ENCODE results near the gene TCF4. TPM values are rescaled to one million over a fixed set of nuclear protein-coding genes. Genes with fewer than 3 reads are reported as not detected.
A peak's percentile ranks its signal among the peaks of the same experiment; 100 is the strongest.

Gene TCF4
- polyA plus RNA-seq: 1 to 10 TPM; 3.7 to 4.8 TPM

DNA sequence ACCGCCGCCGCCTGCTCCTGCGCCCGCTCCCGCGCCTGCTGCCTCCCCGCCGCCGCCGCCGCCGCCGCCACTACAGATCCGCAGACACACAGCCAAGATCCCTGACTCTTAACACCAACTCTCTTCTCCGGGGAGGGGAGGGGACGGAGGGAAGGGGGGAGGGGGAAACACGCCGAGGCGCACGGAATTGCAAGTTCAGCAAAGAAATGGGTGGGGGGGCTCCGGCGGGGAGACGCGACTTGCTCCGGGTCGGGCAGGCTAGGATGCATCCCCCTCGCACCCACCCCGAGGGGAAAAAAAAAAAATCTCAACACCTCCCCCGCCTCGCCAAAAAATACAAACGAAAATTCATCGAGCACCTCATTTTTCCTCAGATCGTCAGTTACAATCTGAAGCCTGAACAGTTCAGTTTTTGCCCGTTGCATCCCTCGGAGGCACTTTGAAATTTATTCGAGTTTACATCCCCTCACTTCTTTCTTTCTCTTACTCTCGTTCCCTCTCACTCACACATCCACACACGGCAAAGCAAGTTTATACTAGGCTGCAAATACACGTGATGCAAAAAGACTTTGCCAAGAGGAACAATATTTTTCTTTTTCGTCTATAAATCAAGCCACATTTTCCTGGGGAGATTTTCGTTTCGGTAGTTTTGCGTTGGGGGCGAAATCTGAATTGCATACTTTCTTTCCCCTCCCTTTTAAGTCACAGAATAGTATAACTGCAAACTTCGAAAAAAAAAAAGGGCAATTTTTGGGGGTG lies at the start of gene TCF4:
Gene TCF4, minus strand, starts transcription at position 82 of the 759 bp plus-strand sequence. CDS start 1,076 bp downstream, outside the sequence.
- Histone ChIP-seq H3K36me3 (ENCODE audit: control insufficient read depth in 2 of 2, insufficient read depth in 2 of 2, low read length in 1 of 2) (no peaks in the 10 kb centered on the region), H3K4me1 (ENCODE audit: control insufficient read depth in 2 of 2, insufficient read depth in 2 of 2, low read length in 1 of 2) (no peaks in the 10 kb centered on the region), H3K27ac (ENCODE audit: low read depth in 2 of 2, low read length in 1 of 2) (peak within 1 kb of the TSS; percentile 86 to 89), H3K4me3 (ENCODE audit: low read depth in 1 of 2, low read length in 2 of 2) (peak within 1 kb of the TSS; percentile 72 to 98), H3K9me3 (ENCODE audit: control insufficient read depth in 2 of 2, insufficient read depth in 1 of 2, low read depth in 1 of 2, low read length in 1 of 2) (no peaks in the 10 kb centered on the region), H3K27me3 (ENCODE audit: control insufficient read depth in 1 of 2, insufficient read depth in 2 of 2, low read length in 2 of 2) (no peaks in the 10 kb centered on the region)
- WGBS, 2 donors: 1% methylated on average over 22 to 46 of the region's 46 CpGs

DNA sequence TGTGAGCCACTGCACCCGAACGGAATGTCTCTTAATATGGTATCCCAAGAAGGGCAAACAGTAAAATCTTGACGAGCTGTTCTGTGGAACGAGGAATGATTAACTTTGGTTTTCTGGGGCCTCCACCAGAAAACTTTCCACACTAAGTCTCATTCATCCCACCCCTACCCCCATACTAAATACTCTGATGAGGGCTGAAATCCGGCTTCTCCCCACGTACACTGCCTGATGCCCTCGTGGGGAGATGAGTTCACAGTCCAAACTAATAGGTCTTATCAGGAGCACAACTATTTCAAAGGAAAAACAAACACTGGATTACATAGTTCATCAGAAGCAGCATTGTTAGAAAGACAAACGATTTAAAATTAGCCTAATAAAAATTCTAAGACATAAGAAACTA lies 49.2 kb upstream of the TCF4 start:
- H3K27me3 ChIP-seq (ENCODE audit: control insufficient read depth in 1 of 2, insufficient read depth in 2 of 2, low read length in 2 of 2): no peaks in the 10 kb centered on the region
- H3K36me3 ChIP-seq (ENCODE audit: control insufficient read depth in 2 of 2, insufficient read depth in 2 of 2, low read length in 1 of 2): no peaks in the 10 kb centered on the region
- H3K9me3 ChIP-seq (ENCODE audit: control insufficient read depth in 2 of 2, insufficient read depth in 1 of 2, low read depth in 1 of 2, low read length in 1 of 2): no peaks in the 10 kb centered on the region
- H3K4me3 ChIP-seq (ENCODE audit: low read depth in 1 of 2, low read length in 2 of 2): no peak overlapping the region
- H3K27ac ChIP-seq (ENCODE audit: low read depth in 2 of 2, low read length in 1 of 2): no peak overlapping the region
- WGBS, 2 donors: 62 to 76% methylated on average over 8 of the region's 8 CpGs
- H3K4me1 ChIP-seq (ENCODE audit: control insufficient read depth in 2 of 2, insufficient read depth in 2 of 2, low read length in 1 of 2): no peaks in the 10 kb centered on the region

GRCh38 chr18:55635439-55635838 lies 47.4 kb upstream of the TCF4 start:
- Histone ChIP-seq H3K36me3 (ENCODE audit: control insufficient read depth in 2 of 2, insufficient read depth in 2 of 2, low read length in 1 of 2) (no peaks in the 10 kb centered on the region), H3K9me3 (ENCODE audit: control insufficient read depth in 2 of 2, insufficient read depth in 1 of 2, low read depth in 1 of 2, low read length in 1 of 2) (no peaks in the 10 kb centered on the region), H3K27me3 (ENCODE audit: control insufficient read depth in 1 of 2, insufficient read depth in 2 of 2, low read length in 2 of 2) (no peaks in the 10 kb centered on the region), H3K4me1 (ENCODE audit: control insufficient read depth in 2 of 2, insufficient read depth in 2 of 2, low read length in 1 of 2) (no peaks in the 10 kb centered on the region), H3K4me3 (ENCODE audit: low read depth in 1 of 2, low read length in 2 of 2) (no peak overlapping the region), H3K27ac (ENCODE audit: low read depth in 2 of 2, low read length in 1 of 2) (no peak overlapping the region)
- WGBS, 2 donors: 38 to 45% methylated on average over 2 of the region's 2 CpGs

DNA sequence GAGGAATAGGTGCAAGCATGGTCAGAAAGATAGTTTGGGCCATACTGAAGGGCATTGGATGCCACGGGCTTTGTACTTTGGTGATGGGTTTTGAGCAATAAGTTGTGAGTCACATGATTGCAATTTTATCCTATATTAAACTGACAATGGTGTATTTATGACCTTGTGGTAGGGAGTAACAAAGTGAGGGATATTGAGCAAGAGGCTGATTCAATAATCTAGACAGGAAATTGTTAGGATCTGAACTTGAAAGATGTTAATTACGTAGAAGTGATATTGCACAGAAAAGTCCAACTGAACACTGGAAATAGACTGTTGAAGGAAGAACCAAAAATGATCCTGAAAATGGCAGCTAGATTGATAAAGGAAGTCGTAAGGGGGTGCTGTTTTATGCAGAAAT lies 46.6 kb upstream of the TCF4 start:
- no peaks in the 10 kb centered on the region for H3K9me3 ChIP-seq (ENCODE audit: control insufficient read depth in 2 of 2, insufficient read depth in 1 of 2, low read depth in 1 of 2, low read length in 1 of 2)
- WGBS, 2 donors: 59 to 63% methylated on average over 3 of the region's 3 CpGs
- no peak overlapping the region for H3K27ac ChIP-seq (ENCODE audit: low read depth in 2 of 2, low read length in 1 of 2)
- no peak overlapping the region for H3K4me3 ChIP-seq (ENCODE audit: low read depth in 1 of 2, low read length in 2 of 2)
- no peaks in the 10 kb centered on the region for H3K4me1 ChIP-seq (ENCODE audit: control insufficient read depth in 2 of 2, insufficient read depth in 2 of 2, low read length in 1 of 2)
- H3K27me3 ChIP-seq (ENCODE audit: control insufficient read depth in 1 of 2, insufficient read depth in 2 of 2, low read length in 2 of 2): no peaks in the 10 kb centered on the region
- no peaks in the 10 kb centered on the region for H3K36me3 ChIP-seq (ENCODE audit: control insufficient read depth in 2 of 2, insufficient read depth in 2 of 2, low read length in 1 of 2)

GRCh38 chr18:55633032-55633431 lies 45.0 kb upstream of the TCF4 start:
- no peaks in the 10 kb centered on the region for H3K36me3 ChIP-seq (ENCODE audit: control insufficient read depth in 2 of 2, insufficient read depth in 2 of 2, low read length in 1 of 2)
- WGBS, 2 donors: 47 to 50% methylated on average over 2 of the region's 2 CpGs
- no peaks in the 10 kb centered on the region for H3K9me3 ChIP-seq (ENCODE audit: control insufficient read depth in 2 of 2, insufficient read depth in 1 of 2, low read depth in 1 of 2, low read length in 1 of 2)
- H3K27ac ChIP-seq (ENCODE audit: low read depth in 2 of 2, low read length in 1 of 2): peak overlapping the region; percentile 47 to 67
- H3K27me3 ChIP-seq (ENCODE audit: control insufficient read depth in 1 of 2, insufficient read depth in 2 of 2, low read length in 2 of 2): no peaks in the 10 kb centered on the region
- no peak overlapping the region for H3K4me3 ChIP-seq (ENCODE audit: low read depth in 1 of 2, low read length in 2 of 2)
- H3K4me1 ChIP-seq (ENCODE audit: control insufficient read depth in 2 of 2, insufficient read depth in 2 of 2, low read length in 1 of 2): no peaks in the 10 kb centered on the region

DNA sequence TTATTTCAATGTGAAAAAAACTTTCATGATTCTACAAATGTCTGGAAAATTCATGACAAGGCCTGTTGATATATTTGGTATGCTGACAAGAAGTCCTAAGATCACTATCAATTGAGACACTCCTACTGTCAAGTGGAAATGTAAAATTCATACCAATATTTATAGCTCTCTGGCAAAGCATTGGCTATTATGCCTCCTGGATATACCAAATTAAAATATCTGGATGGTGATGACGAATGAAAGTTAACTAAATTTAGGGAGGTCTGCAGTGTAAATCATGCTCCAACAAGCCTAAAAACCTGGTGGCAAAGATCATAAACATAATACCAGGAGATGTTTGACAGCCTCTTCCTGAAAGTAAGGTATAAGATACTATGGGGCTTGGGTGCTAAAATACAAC lies 41.1 kb upstream of the TCF4 start:
- no peaks in the 10 kb centered on the region for H3K36me3 ChIP-seq (ENCODE audit: control insufficient read depth in 2 of 2, insufficient read depth in 2 of 2, low read length in 1 of 2)
- WGBS, 2 donors: 46 to 59% methylated on average over 1 of the region's 1 CpG
- H3K27me3 ChIP-seq (ENCODE audit: control insufficient read depth in 1 of 2, insufficient read depth in 2 of 2, low read length in 2 of 2): no peaks in the 10 kb centered on the region
- H3K4me1 ChIP-seq (ENCODE audit: control insufficient read depth in 2 of 2, insufficient read depth in 2 of 2, low read length in 1 of 2): no peaks in the 10 kb centered on the region
- no peak overlapping the region for H3K27ac ChIP-seq (ENCODE audit: low read depth in 2 of 2, low read length in 1 of 2)
- no peak overlapping the region for H3K4me3 ChIP-seq (ENCODE audit: low read depth in 1 of 2, low read length in 2 of 2)
- no peaks in the 10 kb centered on the region for H3K9me3 ChIP-seq (ENCODE audit: control insufficient read depth in 2 of 2, insufficient read depth in 1 of 2, low read depth in 1 of 2, low read length in 1 of 2)

- Histone ChIP-seq H3K4me3 (ENCODE audit: low read depth in 1 of 2, low read length in 2 of 2) (no peak overlapping the region), H3K4me1 (ENCODE audit: control insufficient read depth in 2 of 2, insufficient read depth in 2 of 2, low read length in 1 of 2) (no peaks in the 10 kb centered on the region), H3K36me3 (ENCODE audit: control insufficient read depth in 2 of 2, insufficient read depth in 2 of 2, low read length in 1 of 2) (no peaks in the 10 kb centered on the region), H3K27me3 (ENCODE audit: control insufficient read depth in 1 of 2, insufficient read depth in 2 of 2, low read length in 2 of 2) (no peaks in the 10 kb centered on the region), H3K9me3 (ENCODE audit: control insufficient read depth in 2 of 2, insufficient read depth in 1 of 2, low read depth in 1 of 2, low read length in 1 of 2) (no peaks in the 10 kb centered on the region), H3K27ac (ENCODE audit: low read depth in 2 of 2, low read length in 1 of 2) (no peak overlapping the region)
- WGBS, 2 donors: 87 to 89% methylated on average over 1 of the region's 1 CpG
These were observed 39.0 kb upstream of the TCF4 start for GRCh38 chr18:55627007-55627406.

DNA sequence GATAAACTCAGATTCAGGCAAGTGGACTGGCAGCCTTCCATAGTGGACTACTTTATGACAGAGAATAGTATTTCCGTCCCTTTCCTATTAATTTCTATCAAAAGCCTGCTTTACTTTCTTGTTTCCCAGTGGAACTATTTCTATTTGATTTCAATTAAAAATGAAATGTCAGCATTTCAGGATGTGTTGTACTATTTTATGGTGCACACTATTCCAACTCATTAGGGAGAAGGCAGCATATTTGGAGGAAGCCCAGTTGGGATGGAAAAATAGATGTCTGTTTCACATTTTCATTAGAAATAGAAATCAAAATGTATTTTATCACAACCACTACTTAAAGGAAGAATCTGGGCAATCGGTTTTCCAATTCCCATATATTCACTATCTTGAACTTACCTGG lies 37.9 kb upstream of the TCF4 start:
- Histone ChIP-seq H3K27ac (ENCODE audit: low read depth in 2 of 2, low read length in 1 of 2) (no peak overlapping the region), H3K27me3 (ENCODE audit: control insufficient read depth in 1 of 2, insufficient read depth in 2 of 2, low read length in 2 of 2) (no peaks in the 10 kb centered on the region), H3K9me3 (ENCODE audit: control insufficient read depth in 2 of 2, insufficient read depth in 1 of 2, low read depth in 1 of 2, low read length in 1 of 2) (no peaks in the 10 kb centered on the region), H3K36me3 (ENCODE audit: control insufficient read depth in 2 of 2, insufficient read depth in 2 of 2, low read length in 1 of 2) (no peaks in the 10 kb centered on the region), H3K4me3 (ENCODE audit: low read depth in 1 of 2, low read length in 2 of 2) (no peak overlapping the region), H3K4me1 (ENCODE audit: control insufficient read depth in 2 of 2, insufficient read depth in 2 of 2, low read length in 1 of 2) (no peaks in the 10 kb centered on the region)
- WGBS, 2 donors: 76 to 80% methylated on average over 2 of the region's 2 CpGs

DNA sequence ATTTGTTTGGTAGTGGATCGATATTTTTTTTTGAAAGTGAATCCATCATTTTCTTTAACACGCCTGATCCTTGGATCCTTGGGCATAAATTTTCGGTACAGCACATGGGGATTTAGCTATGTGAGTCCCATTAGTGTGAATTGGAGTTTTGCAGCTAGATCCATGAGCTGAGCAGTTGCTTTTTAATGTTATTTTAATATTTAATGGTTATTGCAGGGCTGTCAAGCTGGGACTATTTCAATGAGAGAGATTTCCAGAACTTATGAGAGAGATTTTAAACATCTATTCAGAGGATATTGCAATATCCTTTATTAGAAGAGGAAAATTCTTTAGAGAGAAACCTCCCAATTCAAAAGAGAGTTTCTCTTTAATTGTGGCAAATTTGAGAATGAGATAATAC lies 35.6 kb upstream of the TCF4 start:
- H3K9me3 ChIP-seq (ENCODE audit: control insufficient read depth in 2 of 2, insufficient read depth in 1 of 2, low read depth in 1 of 2, low read length in 1 of 2): no peaks in the 10 kb centered on the region
- no peaks in the 10 kb centered on the region for H3K36me3 ChIP-seq (ENCODE audit: control insufficient read depth in 2 of 2, insufficient read depth in 2 of 2, low read length in 1 of 2)
- no peaks in the 10 kb centered on the region for H3K4me1 ChIP-seq (ENCODE audit: control insufficient read depth in 2 of 2, insufficient read depth in 2 of 2, low read length in 1 of 2)
- WGBS, 2 donors: 90 to 92% methylated on average over 3 of the region's 3 CpGs
- H3K27me3 ChIP-seq (ENCODE audit: control insufficient read depth in 1 of 2, insufficient read depth in 2 of 2, low read length in 2 of 2): no peaks in the 10 kb centered on the region
- no peak overlapping the region for H3K27ac ChIP-seq (ENCODE audit: low read depth in 2 of 2, low read length in 1 of 2)
- H3K4me3 ChIP-seq (ENCODE audit: low read depth in 1 of 2, low read length in 2 of 2): no peak overlapping the region

DNA sequence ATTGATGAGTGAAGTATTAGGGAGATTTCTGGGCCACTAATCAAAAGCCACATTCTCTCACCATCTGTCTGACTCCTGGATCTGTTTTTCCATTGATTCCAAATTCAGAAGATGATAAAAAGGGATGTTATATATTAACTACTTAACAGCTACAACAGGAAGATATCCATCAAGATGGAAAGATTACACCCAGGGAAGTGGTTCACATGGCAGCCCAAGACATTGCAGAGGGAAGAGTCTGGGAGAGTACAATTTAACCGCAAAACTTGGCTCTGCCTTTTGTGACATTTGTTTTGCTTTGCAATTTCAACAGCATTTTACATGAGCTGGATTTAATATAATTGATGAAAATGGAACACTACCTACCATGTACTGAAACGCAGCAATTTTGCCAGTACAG lies 22.5 kb upstream of the TCF4 start:
- H3K36me3 ChIP-seq (ENCODE audit: control insufficient read depth in 2 of 2, insufficient read depth in 2 of 2, low read length in 1 of 2): no peaks in the 10 kb centered on the region
- H3K27me3 ChIP-seq (ENCODE audit: control insufficient read depth in 1 of 2, insufficient read depth in 2 of 2, low read length in 2 of 2): no peaks in the 10 kb centered on the region
- H3K27ac ChIP-seq (ENCODE audit: low read depth in 2 of 2, low read length in 1 of 2): no peak overlapping the region
- H3K4me1 ChIP-seq (ENCODE audit: control insufficient read depth in 2 of 2, insufficient read depth in 2 of 2, low read length in 1 of 2): no peaks in the 10 kb centered on the region
- no peak overlapping the region for H3K4me3 ChIP-seq (ENCODE audit: low read depth in 1 of 2, low read length in 2 of 2)
- WGBS, 2 donors: 86 to 94% methylated on average over 2 of the region's 2 CpGs
- no peaks in the 10 kb centered on the region for H3K9me3 ChIP-seq (ENCODE audit: control insufficient read depth in 2 of 2, insufficient read depth in 1 of 2, low read depth in 1 of 2, low read length in 1 of 2)

Data from esophagus (tissue), 2 donors.